Measurements from ENCODE around the gene MEIG1.
A peak's percentile ranks its signal among the peaks of the same experiment; 100 is the strongest.
"Not testable (repeated sequence)": the region's sequence is repeated elsewhere in the genome, so short reads cannot be mapped to it uniquely, and the experiment has no call there.

The MEIG1 gene, protein sequence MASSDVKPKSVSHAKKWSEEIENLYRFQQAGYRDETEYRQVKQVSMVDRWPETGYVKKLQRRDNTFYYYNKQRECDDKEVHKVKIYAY

DNA sequence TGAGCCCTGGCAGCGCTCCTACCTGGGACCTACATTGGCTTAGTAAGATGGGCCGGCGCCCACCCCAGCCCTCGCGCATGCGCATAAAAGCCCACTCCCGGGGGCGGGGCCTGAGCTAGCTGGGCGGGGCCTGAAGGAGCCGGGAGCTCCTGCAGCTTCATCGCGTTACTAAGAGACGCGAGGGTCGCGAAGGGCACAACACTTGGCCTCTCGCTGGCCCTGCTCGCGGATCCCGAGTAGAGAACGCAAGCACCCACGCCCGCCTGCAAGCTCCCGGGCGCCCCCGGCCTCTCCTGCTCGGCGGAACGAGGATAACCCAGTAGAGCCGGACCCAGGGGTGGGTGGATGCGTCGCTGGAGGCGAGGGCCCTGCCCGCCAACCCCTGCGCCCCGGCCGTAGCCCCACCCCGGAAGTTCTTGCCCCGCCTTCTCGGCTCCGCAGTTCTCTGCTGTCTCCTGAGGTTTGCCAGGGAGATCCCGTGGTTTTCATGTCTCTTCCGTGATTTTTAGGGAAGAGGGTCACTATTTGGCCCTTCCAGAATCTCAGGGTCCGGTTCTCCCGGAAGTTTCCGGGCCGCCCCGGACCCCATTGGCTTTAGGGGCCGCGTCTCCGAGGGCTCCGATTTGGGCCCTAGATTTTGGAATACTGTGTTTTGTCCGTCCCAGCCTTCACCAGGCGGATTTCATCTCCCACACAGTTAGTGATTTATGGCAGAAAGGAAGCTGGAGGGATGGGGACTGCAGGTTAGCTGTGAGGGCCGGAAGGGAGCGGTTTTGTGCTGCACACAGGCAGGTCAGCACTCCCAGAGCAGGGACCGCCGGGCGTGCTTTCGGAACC is at the start of gene MEIG1:
TSS of gene MEIG1 (plus strand) at position 168 of the 837 bp plus-strand sequence. CDS start 7,081 bp downstream, outside the sequence.
- no peak for FAIRE-seq

DNA sequence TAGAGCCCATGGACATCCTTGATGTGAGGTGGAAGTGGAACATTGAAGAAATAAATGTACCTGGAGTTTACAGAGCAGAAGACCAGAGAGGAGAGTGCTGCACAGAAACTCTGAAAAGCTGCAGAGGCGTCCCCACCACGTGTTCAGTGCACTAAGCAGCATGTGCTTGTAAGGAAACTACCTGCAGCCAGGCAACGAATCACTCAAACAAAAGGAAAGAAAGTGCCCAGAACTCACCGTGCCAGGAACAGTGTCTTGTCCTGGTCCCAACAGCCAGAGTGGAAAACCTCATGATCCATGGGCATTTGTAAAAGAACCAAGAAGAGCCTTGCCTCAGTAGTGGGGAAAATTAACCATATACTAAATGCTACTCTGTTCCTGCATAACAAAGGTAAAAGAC is 48.2 kb upstream of the MEIG1 start:
- FAIRE-seq, result no peak
- DNase-seq (ENCODE audit: extremely low spot score, insufficient read length, low read depth), result no peak

More for the DNA sequence above, at the start of gene MEIG1:
- peak; percentile 87 for DNase-seq (ENCODE audit: extremely low spot score, insufficient read length, low read depth)

DNA sequence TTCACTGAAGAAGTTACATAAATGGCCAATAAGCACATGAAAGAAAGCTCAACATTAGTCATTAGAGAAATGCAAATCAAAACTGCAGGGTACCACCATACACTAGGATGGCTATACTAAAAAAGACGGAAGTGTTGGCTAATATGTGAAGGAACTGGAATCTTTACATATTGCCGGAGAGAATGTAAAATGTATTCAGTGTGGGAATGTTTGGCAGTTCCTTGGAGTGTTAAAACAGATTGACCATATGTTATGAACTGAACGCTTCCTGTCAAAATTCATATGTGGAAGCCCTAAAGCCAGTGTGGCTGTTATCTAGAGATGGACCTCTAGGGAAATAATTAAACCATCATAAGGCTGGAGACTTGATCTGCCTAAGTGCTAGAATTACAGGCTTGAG is 47.4 kb upstream of the MEIG1 start:
- FAIRE-seq (no peak), DNase-seq (ENCODE audit: extremely low spot score, insufficient read length, low read depth) (no peak)

DNA sequence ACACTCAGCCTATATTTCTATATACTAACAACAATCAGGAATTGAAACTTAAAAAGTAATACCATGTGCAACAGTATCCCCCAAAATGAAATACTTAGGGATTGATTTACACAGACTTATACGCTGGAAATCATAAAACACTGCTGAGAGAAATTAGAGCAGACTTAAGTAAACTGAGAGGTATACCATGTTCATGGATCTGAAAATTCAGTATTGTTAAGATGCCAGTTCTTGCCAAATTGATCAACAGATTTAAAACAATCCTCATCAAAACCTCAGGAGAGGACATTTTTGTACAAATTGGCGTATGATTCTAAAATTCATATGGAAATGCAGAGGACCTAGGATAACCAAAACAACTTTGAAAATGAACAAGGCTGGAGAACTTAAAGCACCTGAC is 42.6 kb upstream of the MEIG1 start:
- no peak for FAIRE-seq
- no peak for DNase-seq (ENCODE audit: extremely low spot score, insufficient read length, low read depth)

DNA sequence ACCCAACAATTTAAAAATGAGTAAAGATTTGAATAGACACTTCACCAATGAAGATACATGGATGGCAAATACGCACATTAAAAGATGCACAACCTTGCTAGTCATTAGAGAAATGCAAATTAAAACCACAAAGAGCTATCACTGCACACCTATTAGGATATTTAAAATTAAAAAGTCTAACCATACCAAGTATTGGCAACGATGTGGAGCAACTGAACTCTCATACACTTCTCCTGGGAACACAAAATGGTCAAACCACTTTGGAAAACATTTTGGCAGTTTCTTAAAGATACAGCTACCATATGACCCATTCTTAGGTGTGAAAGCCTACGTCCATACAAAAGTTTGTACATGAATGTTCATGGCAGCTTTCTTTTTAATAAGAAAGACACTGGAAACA is 41.4 kb upstream of the MEIG1 start:
- no peak for FAIRE-seq

DNA sequence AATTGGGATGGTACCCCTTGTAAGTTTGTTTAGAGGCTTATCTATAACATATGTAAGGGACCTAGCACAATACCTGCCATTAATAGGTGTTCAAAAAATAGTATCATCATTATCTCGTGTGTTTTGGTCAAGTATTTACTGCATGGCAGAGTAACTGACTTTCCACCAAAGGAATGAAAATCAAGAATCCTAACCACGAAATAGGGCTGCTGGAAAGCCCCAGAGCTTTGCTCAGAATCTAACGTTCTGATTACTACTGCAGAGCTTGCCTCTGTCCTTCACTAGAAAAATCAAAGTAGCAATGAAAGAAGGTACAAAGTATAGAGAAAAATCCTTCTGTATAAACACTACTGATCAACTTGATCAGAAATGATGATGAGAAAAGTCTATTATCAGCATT is 40.2 kb upstream of the MEIG1 start:
- peak; percentile 52 for FAIRE-seq

More for the DNA sequence above, 41.4 kb upstream of the MEIG1 start:
- DNase-seq (ENCODE audit: extremely low spot score, insufficient read length, low read depth), result no peak

DNA sequence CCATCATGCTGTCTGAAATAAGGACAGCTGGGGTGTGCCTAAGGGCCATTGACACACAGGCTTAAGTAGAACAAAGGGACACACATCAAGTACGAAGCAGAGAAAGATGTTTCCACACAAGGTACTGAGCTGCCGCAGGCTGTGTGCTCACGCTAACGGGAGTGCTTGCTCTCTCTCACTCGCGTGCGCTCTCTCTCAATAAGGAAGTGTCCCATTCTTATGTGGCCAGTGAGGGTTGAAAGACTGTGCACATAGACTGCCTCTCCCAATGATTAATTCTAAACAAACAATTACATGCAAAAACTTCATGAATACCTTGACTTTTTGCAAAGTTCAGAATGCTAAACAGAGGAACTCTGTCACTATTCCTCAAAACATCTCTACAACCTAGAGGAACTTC is 35.2 kb upstream of the MEIG1 start:
- FAIRE-seq (no peak), DNase-seq (ENCODE audit: extremely low spot score, insufficient read length, low read depth) (no peak)

More for the DNA sequence above, 40.2 kb upstream of the MEIG1 start:
- no peak for DNase-seq (ENCODE audit: extremely low spot score, insufficient read length, low read depth)

DNA sequence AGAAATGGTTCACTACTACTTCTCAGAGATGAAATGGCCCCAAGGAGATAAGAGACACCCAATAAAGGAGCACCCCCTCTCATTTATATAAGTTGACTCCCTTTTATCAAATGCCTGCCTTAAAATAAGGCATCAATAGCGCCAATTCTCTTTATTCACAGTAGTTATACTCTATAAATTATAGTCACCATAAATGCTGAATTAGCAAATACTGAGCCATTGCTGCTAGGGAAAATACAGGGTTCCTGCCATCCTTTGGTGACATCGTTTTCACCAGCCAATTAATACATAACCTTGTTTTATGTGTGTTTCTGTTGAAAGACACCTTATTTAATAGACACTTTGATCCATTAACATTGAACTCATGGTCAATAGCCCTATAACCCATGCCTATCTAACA is 33.9 kb upstream of the MEIG1 start:
- DNase-seq (ENCODE audit: extremely low spot score, insufficient read length, low read depth) (no peak), FAIRE-seq (no peak)

DNA sequence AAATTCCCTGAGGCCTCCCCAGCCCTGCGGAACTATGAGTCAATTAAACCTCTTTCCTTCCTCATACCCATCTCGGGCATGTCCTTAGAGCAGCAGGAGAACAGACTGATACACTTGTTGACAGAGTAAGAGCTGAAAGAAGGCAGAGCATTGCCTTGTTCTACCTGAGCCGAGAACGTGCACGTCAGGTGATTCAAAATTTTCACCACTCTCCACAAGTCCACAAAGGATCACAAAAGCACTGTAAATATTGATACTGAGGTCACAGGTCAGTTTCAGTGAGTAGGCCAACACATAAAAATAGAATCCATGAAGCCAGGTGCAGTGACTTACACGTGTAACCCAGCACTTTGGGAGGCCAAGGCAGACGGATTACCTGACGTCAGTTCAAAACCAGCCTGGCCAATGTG is 33.1 kb upstream of the MEIG1 start:
- DNase-seq (ENCODE audit: extremely low spot score, insufficient read length, low read depth) (no peak), FAIRE-seq (peak; percentile 46)

DNA sequence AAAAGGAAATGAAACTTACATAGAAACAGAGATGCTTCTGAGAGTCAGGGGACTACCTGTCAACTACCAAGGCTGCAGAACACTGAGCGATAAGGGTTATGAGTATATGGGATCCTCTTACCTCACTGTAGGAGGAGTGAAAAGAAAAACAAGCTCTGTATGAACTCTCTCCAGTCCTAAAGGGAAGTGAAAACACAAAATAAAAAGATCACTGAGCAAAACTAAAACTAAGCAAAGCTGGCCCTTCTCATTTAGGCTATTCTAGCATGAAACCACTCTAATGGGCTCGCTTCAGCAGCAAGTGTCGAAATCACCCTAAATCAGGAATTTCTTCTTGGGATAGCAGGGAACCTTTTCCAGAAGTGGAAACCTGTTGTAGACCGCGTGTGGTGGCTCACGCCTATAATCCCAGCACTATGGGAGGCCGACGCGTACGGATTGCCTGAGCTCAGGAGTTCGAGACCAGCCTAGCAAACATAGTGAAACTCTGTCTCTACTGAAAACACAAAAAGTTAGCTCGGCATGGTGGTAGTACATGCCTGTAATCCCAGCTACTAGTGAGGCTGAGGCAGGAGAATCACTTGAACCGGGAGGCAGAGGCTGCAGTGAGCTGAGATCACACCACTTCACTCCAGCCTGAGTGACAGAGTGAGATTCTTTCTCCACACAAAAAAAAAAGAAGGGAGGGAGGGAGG is 32.3 kb upstream of the MEIG1 start:
- FAIRE-seq, result peak; percentile 91
- peak; percentile 42 for DNase-seq (ENCODE audit: extremely low spot score, insufficient read length, low read depth)

DNA sequence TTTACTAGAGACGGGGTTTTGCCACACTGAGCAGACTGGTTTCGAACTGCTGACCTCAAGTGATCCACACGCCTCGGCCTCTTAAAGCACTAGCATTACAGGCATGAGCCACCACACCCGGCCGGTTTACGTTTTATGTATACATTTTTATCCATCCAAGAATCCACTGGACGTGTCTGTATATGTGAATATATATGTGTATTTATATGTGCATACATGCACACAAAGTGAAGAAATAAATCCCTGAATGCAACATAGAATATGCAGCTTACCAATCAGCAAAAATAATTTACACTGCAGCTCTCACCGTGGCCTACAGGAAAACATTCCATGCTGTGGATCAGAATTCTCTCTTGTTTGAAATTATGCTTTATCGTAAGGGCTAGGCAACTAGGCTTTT is 28.6 kb upstream of the MEIG1 start:
- DNase-seq (ENCODE audit: extremely low spot score, insufficient read length, low read depth) (no peak), FAIRE-seq (no peak)

DNA sequence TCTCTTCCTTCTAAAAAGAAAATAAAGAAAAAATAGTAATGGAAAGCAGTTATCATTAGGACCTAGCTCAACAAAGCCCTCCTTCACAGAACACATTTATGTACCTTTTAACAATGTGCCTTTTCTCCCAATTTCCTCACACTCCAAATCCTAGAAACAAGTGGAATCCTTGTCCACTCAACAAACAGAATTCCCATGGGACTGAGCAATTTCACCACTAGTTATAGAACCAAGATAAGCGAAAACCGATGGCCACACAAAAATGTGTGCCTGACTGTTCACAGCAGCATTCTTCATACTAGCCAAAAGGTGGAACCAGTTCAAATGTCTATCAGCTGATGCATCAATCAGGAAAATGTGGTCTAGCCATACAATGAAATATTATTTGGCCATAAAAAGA is 22.6 kb upstream of the MEIG1 start:
- FAIRE-seq, result no peak
- DNase-seq (ENCODE audit: extremely low spot score, insufficient read length, low read depth), result no peak

DNA sequence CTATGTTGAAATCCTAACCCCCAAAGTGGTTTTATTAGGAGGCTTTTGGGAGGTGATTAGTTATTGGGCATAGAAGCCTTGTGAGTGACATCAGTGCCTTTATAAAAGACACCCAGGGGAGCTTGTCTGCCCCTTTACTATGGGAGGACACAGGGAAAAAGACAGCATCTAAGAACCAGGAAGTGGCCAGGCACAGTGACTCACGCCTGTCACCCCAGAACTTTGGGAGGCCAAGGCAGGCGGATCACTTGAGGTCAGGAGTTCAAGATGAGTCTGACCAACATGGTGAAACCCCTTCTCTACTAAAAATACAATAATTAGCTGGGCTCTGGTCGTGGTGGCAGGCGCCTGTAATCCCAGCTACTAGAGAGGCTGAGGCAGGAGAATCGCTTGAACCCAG is 20.2 kb upstream of the MEIG1 start:
- peak; percentile 73 for FAIRE-seq
- not testable (repeated sequence) for DNase-seq (ENCODE audit: extremely low spot score, insufficient read length, low read depth)

DNA sequence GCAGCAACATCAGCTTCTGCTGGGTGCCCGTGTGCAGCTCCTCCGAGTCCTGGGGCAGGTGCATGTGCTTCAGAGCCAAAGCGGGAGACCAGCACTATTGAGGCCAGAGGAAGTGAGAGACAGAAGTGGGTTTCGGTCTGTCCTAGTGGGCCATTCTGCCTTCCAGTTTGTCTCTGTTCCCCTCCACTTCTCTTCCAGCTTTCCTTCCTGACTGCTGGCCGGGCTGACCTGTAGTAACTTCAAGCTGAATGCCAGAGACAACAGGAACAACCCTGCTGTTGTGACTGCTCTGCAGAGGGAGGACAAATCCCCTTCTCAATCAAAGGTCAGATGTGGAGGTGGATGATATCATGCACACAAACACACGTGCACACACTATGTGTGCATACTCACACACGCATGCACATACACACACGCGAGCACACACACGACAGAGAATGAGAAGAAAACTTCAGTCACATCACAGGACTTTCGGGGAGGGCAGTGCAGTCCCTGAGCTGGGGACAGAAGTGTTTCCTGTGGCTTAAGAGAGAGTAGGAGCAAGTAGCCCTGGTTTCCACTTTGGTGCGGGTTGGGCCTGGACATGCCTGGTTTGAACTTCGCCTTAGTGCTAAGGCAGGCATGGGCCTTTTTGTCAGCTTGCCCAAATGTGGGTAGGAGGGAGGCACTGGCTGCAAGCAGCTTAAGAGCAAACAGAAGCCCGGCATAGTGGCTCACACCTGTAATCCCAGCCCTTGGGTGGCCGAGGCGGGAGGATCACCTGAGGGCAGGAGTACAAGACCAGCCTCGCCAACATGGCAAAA is 16.8 kb upstream of the MEIG1 start:
- DNase-seq (ENCODE audit: extremely low spot score, insufficient read length, low read depth), result not testable (repeated sequence)
- FAIRE-seq, result peak; percentile 95

DNA sequence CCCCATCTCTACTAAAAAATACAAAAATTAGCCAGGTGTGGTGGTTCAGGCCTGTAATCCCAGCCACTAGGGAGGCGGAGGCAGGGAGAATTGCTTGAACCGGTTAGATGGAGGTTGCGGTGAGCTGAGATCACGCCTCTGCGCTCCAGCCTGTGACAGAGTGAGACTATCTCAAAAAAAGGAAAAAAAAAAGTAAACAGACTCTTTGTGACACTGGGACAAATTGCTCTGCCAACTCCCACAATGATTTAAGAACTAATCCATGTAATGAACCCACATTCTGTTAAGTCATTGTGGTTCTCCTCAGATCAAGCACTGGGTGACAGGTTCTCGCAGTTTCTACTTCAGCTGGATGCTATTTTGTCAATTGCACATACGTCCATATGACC is 16.2 kb upstream of the MEIG1 start:
- FAIRE-seq, result peak; percentile 63
- DNase-seq (ENCODE audit: extremely low spot score, insufficient read length, low read depth), result not testable (repeated sequence)

DNA sequence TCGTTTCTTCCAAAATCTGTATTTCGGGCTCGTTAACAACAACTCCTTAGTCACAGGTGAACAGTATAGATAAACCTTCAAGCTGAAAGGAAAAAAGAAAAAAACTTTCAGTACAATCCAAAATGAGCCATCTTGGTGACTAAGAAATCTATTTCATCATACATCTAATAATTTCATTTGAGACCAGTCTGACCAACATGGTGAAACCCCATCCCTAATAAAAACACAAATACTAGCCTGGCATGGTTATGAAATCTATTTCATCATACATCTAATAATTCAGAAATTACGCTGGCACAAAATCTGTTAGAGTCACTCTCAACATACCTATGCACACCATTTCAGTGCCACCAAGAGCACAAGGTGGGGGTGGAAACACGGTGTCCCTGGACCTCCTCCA is 14.1 kb upstream of the MEIG1 start:
- FAIRE-seq (no peak), DNase-seq (ENCODE audit: extremely low spot score, insufficient read length, low read depth) (no peak)

DNA sequence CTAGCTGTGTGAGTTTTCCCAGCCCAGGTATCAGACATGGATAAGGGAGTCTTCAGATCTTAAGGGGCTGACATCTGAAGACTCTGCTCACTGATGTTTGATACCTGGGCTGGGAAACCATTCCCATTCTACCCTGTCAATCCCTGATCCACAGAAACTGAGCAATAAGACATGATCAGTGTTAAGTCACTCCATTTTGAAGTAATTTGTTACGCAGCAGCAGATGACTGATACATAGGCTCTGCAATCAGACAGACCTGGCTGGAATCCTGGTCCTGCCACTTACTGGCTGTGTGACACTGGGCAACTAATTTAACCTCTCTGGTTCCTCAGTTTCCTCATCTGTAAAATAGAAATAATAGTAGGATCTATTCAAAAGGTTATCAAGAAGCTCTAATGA is 11.9 kb upstream of the MEIG1 start:
- DNase-seq (ENCODE audit: extremely low spot score, insufficient read length, low read depth), result no peak
- no peak for FAIRE-seq

DNA sequence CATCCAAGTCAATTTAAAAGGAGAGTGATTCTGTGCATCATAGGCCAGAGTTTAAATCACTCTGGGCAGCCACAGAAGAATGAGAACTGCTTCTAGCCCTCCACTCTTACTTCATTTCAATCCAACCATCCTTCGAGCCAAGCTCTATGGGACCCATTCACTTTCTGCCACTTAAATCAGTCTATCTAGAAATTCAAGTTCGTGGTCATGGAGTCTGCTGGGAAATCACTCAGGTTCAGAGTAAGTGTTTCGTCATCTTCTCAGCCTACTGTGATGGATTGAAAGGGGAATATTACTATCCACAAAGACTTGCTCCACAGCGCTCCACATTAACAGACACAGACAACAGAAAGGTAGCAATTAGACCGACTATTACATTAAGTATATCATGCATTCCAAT is 9.9 kb upstream of the MEIG1 start:
- no peak for FAIRE-seq
- no peak for DNase-seq (ENCODE audit: extremely low spot score, insufficient read length, low read depth)

DNA sequence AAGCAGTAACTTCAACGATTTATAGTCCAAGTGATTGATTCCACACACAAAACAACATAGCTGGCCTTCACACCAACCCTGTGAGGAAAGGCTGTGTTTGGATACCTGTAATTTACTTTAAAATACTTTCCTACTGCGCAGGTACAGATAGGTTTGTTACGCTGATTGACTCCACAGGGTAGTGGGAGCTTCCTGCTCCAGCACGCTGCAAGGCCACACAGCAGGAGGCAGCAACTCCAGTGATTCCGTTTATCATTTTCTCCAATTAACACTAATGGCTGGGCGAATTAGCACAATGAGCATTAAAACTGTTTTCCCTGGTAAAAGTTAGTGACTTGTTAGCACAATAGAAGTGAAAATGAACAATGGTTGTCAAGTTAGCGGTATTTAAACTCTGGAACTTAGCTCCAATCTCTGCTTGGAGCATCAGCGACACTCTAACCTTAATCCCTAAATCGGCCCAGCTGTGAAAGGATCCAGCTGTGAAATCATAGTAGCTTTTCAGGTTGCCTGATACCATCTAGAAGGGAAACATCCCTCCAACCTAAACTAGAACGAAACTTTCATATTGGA is 6.3 kb upstream of the MEIG1 start:
- DNase-seq (ENCODE audit: extremely low spot score, insufficient read length, low read depth) (no peak), FAIRE-seq (no peak)

DNA sequence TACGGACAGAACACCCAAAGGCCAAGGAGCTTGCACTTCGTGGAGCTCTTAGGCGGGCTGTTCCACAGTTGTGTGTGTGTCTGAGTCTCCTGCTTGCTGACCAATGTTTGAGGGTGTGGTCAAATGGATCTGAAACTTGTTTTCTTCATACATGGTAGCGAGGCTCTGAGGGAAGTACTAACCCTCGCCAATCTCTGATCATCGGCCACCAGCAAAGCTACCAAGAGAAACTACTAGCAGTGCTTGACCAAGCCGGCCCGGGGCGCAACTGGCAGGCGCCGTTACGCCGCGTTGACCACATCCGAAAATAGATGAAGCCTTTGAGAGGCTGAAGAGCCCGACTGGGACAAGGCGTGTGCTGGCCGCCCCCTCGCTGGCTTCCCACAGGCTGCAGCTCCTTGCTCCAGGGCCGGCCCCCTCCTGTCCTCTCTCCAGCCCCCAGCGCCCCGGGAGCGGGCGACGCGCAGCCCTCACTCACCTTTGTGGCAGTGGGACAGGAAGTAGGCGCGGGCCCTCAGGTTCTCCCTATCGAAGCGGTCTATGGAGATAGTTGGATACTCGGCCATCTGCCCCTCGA is 5.7 kb upstream of the MEIG1 start:
- DNase-seq (ENCODE audit: extremely low spot score, insufficient read length, low read depth) (peak; percentile 25), FAIRE-seq (no peak)
